Measurements from ENCODE around the gene PABPC1L.

PABPC1L gene

GRCh38 chr20:44910690-44911262, 916 bp downstream of the PABPC1L start:
- DNase-seq (ENCODE audit: low read depth in 1 of 2, low spot score in 1 of 2), result peak in 1 of 2 experiments; percentile 33
- in situ Hi-C loops (cut with HindIII; ENCODE audit: low pct_unique_long_range_greater_than_20kb, low sequenced_read_pairs), result no loop called here
- TF ChIP-seq JUND (IDR thresholded peaks at IDR 0.05; ENCODE audit: low read depth), result no peak

- in situ Hi-C loops (cut with HindIII; ENCODE audit: low pct_unique_long_range_greater_than_20kb, low sequenced_read_pairs), result no loop called here
- peak; percentile 95 to 96 for DNase-seq (ENCODE audit: low read depth in 1 of 2, low spot score in 1 of 2)
These were observed 1.5 kb downstream of the PABPC1L start for GRCh38 chr20:44911264-44911921.

GRCh38 chr20:44912189-44912588, 2.3 kb downstream of the PABPC1L start:
- no peak for DNase-seq (ENCODE audit: low read depth in 1 of 2, low spot score in 1 of 2)
- in situ Hi-C loops (cut with HindIII; ENCODE audit: low pct_unique_long_range_greater_than_20kb, low sequenced_read_pairs), result no loop called here
- no peak for TF ChIP-seq JUND (IDR thresholded peaks at IDR 0.05; ENCODE audit: low read depth)

More at GRCh38 chr20:44911264-44911921, 1.5 kb downstream of the PABPC1L start:
- TF ChIP-seq JUND (IDR thresholded peaks at IDR 0.05; ENCODE audit: low read depth), result no peak

- in situ Hi-C loops (cut with HindIII; ENCODE audit: low pct_unique_long_range_greater_than_20kb, low sequenced_read_pairs), result no loop called here
- TF ChIP-seq JUND (IDR thresholded peaks at IDR 0.05; ENCODE audit: low read depth), result no peak
- DNase-seq (ENCODE audit: low read depth in 1 of 2, low spot score in 1 of 2), result no peak
These were observed 5.1 kb downstream of the PABPC1L start for GRCh38 chr20:44914924-44915323.

GRCh38 chr20:44916586-44916985, 6.7 kb downstream of the PABPC1L start:
- no peak for DNase-seq (ENCODE audit: low read depth in 1 of 2, low spot score in 1 of 2)
- in situ Hi-C loops (cut with HindIII; ENCODE audit: low pct_unique_long_range_greater_than_20kb, low sequenced_read_pairs), result no loop called here
- TF ChIP-seq JUND (IDR thresholded peaks at IDR 0.05; ENCODE audit: low read depth), result no peak

GRCh38 chr20:44917399-44917798, 7.5 kb downstream of the PABPC1L start:
- DNase-seq (ENCODE audit: low read depth in 1 of 2, low spot score in 1 of 2), result no peak
- in situ Hi-C loops (cut with HindIII; ENCODE audit: low pct_unique_long_range_greater_than_20kb, low sequenced_read_pairs), result no loop called here
- no peak for TF ChIP-seq JUND (IDR thresholded peaks at IDR 0.05; ENCODE audit: low read depth)

GRCh38 chr20:44918342-44918741, 8.5 kb downstream of the PABPC1L start:
- no peak for DNase-seq (ENCODE audit: low read depth in 1 of 2, low spot score in 1 of 2)
- in situ Hi-C loops (cut with HindIII; ENCODE audit: low pct_unique_long_range_greater_than_20kb, low sequenced_read_pairs), result no loop called here
- no peak for TF ChIP-seq JUND (IDR thresholded peaks at IDR 0.05; ENCODE audit: low read depth)

- no peak for TF ChIP-seq JUND (IDR thresholded peaks at IDR 0.05; ENCODE audit: low read depth)
- in situ Hi-C loops (cut with HindIII; ENCODE audit: low pct_unique_long_range_greater_than_20kb, low sequenced_read_pairs), result no loop called here
These were observed 8.9 kb downstream of the PABPC1L start for GRCh38 chr20:44918761-44919160.

GRCh38 chr20:44921447-44921846, 11.6 kb downstream of the PABPC1L start:
- in situ Hi-C loops (cut with HindIII; ENCODE audit: low pct_unique_long_range_greater_than_20kb, low sequenced_read_pairs), result no loop called here
- no peak for DNase-seq (ENCODE audit: low read depth in 1 of 2, low spot score in 1 of 2)
- no peak for TF ChIP-seq JUND (IDR thresholded peaks at IDR 0.05; ENCODE audit: low read depth)

More at GRCh38 chr20:44918761-44919160, 8.9 kb downstream of the PABPC1L start:
- no peak for DNase-seq (ENCODE audit: low read depth in 1 of 2, low spot score in 1 of 2)

- no peak for TF ChIP-seq JUND (IDR thresholded peaks at IDR 0.05; ENCODE audit: low read depth)
- in situ Hi-C loops (cut with HindIII; ENCODE audit: low pct_unique_long_range_greater_than_20kb, low sequenced_read_pairs), result no loop called here
- DNase-seq (ENCODE audit: low read depth in 1 of 2, low spot score in 1 of 2), result no peak
These were observed 14.7 kb downstream of the PABPC1L start for GRCh38 chr20:44924541-44924940.

GRCh38 chr20:44928595-44928994, 18.7 kb downstream of the PABPC1L start:
- no peak for TF ChIP-seq JUND (IDR thresholded peaks at IDR 0.05; ENCODE audit: low read depth)
- in situ Hi-C loops (cut with HindIII; ENCODE audit: low pct_unique_long_range_greater_than_20kb, low sequenced_read_pairs), result no loop called here
- no peak for DNase-seq (ENCODE audit: low read depth in 1 of 2, low spot score in 1 of 2)

- DNase-seq (ENCODE audit: low read depth in 1 of 2, low spot score in 1 of 2), result no peak
- in situ Hi-C loops (cut with HindIII; ENCODE audit: low pct_unique_long_range_greater_than_20kb, low sequenced_read_pairs), result no loop called here
- no peak for TF ChIP-seq JUND (IDR thresholded peaks at IDR 0.05; ENCODE audit: low read depth)
These were observed 20.8 kb downstream of the PABPC1L start for GRCh38 chr20:44930517-44931168.

- TF ChIP-seq JUND (IDR thresholded peaks at IDR 0.05; ENCODE audit: low read depth), result no peak
- in situ Hi-C loops (cut with HindIII; ENCODE audit: low pct_unique_long_range_greater_than_20kb, low sequenced_read_pairs), result no loop called here
These were observed 22.1 kb downstream of the PABPC1L start for GRCh38 chr20:44931911-44932310.

More at GRCh38 chr20:44931911-44932310, 22.1 kb downstream of the PABPC1L start:
- DNase-seq (ENCODE audit: low read depth in 1 of 2, low spot score in 1 of 2), result no peak
